ENCODE data around the gene ASCL5.
"Not testable (repeated sequence)": the region's sequence is repeated elsewhere in the genome, so short reads cannot be mapped to it uniquely, and the experiment has no call there.

Gene ASCL5, protein sequence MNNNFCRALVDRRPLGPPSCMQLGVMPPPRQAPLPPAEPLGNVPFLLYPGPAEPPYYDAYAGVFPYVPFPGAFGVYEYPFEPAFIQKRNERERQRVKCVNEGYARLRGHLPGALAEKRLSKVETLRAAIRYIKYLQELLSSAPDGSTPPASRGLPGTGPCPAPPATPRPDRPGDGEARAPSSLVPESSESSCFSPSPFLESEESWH

DNA sequence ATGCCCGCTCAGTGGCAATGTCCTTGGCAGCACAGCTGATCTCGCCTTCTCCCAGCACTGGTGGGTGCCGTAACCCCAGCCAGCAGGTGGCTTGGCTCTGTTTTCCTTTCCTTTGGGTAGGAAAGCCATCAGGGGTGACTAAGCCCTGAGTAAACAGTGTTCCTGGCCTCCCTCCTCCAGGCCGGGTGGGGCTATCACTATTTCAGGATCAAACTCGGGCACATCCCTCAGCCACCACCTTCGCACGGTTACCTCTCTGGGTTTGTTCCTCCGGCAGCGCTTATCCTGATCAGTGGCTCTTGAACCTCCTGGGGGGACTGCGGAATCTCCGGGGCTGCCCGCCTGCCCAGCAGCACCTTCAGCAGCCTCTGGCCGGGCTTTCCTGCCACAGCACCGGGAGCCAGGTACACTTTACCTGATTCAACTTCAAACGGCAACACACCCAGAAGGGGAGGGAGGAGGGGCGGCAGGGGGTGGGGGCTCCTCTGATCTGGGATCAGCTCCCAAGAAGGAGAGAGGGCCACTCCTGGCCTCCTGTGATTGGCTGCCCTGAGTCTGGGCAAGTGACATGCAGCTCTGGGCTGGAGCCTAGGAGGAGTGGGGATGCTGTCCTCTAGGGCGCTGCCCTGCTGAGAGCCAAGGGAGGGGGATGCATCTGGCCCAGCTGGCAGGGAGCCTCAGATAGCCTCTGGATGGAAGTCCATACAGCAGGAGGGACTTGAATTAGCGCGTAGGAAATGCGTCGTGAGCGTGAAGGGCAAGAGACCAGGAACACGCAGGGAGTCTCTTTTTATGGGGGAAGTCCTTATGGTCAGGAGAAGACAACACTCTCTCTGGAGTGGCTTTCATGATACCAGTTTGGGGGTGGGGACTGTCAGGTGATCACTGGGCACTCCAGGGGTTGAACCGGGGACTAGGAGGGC, at the start of gene ASCL5:
TSS of gene ASCL5 (minus strand) at position 353 of the 923 bp plus-strand sequence. CDS start 11,812 bp downstream, outside the sequence.
- no peak for DNase-seq

DNA sequence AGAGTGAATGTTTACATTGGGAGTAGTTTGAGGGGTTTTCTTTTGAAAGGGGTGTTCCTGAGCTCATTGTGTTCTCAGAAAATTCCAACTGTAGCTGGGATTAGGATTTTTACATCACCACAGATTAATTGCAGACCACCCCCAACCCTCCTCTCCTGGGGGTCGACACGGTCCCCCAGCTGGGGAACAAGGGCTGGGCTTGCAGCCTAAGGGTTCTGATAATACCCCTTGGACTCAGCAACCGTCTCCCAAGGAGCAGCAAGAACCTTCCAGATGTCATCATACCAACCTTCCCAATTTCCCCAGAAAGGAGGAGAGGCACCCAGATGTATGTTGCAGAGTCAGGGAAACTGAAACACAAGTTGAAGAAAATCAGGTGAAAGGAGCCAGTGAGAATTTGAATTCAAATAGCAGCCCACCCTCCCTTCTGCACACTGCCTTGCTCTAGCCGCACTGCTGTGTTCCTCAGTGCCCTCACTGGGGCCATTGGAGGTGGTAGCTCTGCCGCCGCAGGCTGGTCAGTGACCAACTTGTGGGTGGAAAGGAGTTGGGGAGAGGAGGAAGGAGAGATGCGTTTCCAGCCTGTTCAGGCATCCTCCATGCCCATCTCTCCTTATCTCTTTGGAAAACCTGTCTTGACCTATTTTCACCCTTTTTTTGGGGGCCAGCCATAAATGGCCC, 49.0 kb upstream of the ASCL5 start:
- DNase-seq = no peak

DNA sequence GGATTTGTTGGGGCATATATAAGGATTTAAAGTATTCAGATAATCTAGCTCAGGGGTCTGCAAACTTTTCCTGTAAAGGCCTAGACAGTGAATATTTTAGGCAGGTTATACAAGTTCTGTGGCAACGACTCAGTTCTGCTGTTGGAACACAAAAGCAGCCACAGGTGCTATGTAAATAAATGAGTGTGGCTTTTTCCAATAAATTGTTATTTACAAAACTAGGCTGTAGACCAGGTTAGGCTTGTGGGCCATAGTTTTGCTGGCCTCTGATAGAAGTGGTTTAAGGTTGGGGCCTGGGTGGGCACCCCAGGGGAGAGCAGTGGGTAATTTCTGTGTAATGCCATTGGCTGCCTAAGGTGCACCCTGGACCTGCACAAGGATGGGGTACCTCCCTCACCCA, 46.8 kb upstream of the ASCL5 start:
- no peak for DNase-seq

DNA sequence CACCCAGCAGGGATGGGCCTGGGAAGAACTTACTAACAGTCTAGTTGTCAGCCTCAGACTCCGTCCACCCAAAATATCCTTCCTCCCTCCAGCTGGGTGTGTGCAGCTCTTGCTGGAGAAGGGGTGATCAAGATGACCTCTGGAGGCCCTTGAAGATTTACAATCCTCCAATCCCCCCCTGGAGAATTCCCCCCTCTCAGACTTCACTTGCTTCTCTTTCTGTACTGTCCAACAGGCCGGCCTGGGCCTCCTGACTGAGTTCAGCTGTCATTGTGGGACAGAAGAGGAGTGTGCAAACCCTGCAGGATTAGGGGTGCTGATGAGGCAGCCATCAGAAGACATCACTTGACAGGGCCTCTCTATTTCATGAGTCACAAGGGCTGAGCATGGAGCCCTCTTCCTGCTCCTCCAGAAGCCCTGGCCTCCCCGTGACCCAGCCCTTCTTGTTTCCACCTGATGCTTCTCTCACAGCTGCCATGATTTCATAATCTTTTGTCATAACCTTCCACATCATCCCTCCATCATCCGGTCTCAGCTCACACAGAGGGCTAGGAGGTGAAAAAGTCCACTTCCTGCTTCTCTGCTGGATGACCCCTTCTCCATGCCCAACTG, 46.1 kb upstream of the ASCL5 start:
- DNase-seq = peak; percentile 82

DNA sequence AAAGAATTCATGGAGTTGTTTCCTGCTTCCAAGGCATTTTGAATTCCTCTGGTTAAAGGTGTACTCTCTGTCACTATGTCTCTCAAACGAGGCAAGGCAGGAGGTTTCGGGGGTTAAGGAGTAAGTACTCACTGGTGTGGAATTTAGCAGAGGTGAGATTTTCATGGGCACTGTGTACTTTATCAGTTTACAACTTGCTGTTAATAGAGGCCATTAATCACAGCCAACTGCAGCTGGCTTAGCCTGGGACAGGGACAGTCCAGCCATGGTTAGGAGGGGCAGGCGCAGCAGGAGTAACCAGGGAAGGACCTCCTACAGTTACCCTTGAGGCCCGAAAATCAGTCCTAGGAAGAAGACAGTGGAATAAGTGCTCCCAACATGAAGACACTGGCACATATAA, 45.3 kb upstream of the ASCL5 start:
- DNase-seq = no peak

DNA sequence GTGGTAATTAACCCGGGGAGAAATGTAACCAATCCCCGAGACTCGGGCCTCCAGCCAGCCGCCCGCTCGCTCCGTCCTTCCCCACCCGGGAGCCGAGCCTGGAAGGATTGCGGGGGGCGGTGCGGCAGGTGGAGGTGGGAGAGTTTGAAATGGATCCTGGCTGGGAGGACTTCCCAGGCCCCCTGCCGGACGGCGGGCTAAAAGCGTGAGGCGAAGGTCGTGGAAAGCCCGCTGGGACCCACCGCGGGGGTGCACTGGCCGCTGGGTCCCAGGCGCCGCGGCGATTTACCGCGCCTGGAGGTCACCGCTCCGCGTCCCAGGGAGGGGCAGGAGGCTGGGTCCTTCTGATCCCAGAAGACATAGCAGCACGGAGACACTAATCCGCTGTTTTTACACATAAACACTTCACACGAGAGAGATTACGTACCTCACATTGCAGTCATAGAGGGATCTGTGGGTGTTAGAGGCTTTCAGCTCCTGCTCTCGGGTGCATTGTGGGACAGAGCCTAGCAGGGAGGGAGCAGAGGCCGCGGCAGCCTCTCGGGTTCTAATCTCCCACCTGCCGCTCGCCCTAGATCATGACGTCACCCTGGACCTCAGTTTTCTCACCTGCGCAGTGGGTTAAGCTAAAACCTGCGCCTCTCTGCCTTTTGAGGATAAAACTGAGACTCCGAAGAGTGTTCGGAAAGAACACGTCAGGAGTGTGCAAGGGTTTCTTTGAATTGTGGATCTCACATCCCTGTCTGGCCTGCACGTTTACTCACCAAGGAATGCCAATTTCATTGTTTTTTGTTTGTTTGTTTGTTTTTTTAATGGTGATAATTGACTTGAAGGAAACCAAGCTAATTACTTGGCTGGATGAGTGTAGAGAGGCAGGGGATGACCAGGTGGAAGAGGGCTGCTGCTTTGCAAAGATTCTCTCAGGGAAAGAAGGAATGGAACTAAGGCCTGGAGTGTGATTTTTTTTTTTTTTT, 44.4 kb upstream of the ASCL5 start:
- DNase-seq = no peak

DNA sequence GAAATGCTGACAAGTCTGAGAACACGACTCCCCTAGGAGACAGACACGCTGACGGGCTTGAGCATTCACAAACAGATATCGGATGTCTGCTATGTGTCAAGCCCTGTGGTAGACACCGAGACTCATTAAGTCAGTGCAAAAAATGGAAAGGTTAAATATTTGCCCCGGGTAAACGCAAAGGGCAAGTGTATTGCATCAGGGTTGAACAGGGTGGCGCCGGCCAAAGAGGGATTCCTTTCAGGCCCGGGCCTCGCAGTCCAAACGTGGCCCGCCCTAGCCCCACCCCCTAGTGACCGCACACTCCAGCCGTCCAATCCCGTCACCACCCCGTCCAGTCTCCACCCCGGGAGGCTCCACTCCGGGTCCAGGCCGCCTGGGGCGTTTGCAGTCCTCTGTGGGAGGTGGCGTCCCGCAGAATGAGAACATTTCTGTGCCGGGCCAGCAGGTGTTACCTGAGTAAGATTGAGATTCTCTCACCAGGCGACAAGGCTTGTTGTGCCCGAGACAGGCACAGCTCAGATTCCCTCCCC, 43.6 kb upstream of the ASCL5 start:
- peak; percentile 76 for DNase-seq

DNA sequence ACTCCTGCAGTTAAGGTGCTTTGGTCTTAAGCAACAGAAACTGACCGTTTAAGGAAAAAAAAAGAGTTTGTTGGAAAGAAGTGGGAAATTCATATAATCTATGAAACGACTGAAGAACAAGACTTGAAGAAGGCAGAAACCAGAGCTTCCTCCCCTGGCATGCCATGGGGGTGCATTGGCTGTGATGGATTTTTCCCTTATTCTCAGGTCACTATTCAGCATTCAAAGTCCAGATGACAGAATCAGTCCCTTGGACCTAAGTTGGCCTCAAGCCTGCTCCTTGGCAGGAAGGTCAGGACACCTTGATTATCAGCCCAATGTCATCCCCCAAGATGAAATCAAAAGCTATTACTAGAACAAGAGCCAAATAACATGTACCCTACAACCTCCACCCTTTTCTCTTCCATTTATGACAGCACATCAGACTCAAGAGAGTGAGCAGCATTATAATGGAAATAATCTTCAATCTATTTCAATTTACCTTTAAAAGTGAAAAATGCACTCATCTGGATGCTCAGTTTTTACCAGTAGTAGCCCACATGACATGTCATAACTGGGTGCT, 43.1 kb upstream of the ASCL5 start:
- no peak for DNase-seq

DNA sequence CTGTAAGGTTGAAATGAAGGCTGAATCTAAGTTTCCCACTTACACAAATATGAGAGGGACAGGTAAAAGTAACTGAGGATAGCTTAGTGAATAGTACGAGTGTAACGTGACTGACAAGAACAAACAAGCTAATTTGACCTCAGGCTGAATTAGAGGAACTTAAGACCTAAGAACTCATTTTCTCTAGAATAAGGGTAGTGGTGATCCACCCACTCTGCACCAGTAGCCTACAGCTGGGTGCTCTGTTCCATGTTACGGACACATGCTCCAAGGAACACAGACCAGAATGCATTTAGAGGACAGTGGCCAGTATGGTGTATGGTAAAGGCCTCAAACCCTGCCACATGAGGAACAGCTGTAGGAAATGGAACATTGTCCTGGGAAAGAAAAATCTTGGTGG, 42.2 kb upstream of the ASCL5 start:
- DNase-seq = no peak

DNA sequence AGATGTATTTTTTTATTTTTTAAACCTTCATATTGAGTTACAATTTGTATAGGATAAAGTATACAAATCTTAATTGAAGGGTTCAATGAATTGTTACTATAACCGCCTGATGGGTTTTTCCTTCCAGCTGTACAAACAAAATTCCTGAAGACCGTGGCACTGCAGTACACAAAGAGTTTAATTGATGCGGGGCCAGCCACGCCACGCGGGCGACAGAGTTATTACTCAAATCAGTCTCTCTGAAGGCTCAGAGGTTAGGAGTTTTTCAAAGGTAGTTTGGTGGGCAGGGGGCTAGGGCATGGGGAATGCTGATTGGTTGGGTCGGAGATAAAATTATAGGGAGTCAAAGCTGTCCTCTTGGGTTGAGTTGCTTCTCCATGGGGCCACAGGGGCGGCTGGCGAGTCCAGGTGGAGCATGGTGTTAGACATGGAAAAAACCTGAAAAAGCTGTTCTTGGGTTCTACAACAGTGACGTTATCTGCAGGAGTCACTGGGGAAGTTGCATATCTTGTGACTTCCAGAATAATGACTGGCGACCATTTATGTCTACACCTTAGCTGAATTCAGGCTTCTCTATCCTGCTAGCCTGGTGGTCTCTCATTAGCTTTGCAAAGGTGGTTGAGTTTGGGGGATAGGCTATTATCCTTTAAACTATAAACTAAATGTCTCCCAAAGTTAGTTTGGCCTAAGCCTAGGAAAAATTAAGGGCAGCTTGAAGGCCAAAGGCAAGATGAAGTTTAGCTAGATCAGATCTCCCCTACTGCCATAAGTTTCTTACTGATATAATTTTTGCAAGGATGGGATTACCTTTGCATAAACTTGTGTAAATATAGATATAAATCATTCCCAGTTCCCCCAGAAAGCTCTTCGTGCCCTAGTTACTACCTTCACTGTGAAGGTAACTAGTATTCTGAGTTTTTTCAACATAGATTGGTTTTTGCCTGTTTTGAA, 40.3 kb upstream of the ASCL5 start:
- no peak for DNase-seq

DNA sequence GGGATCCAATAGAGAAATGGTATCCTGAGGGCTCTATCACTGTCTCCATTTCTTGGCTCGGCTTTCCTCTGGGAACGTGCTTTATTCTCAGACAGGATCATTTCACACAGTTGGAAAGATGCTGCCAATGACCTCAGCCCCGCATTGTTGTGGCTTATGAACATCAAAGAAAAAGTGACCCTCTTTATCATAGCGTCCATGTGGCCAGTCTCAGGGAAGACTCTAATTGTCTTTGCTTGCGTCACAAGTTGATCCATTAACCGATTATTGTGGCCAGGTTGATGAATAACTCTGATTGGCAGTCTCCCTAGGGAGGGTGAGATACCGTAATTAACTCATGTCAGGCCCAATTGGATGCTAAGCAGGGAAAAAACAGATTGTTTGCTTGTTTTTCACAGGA, 37.7 kb upstream of the ASCL5 start:
- no peak for DNase-seq

DNA sequence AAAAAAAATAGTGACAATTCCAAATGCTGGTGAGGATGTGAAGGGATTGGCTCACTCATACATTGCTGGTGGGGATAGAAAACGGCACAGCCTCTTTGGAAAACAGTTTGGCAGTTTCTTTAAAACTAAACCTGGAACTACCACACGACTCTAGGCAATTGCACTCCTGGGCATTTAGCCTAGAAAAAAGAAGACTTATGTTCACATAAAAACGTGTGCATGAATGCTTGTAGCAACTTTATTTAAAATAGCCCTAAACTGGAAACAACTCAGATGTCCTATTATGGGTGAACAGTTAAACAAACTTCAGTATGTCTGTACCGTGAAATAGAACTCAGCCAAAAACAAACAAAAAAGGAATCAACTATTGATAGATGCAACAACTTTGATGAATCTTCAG, 36.7 kb upstream of the ASCL5 start:
- no peak for DNase-seq

DNA sequence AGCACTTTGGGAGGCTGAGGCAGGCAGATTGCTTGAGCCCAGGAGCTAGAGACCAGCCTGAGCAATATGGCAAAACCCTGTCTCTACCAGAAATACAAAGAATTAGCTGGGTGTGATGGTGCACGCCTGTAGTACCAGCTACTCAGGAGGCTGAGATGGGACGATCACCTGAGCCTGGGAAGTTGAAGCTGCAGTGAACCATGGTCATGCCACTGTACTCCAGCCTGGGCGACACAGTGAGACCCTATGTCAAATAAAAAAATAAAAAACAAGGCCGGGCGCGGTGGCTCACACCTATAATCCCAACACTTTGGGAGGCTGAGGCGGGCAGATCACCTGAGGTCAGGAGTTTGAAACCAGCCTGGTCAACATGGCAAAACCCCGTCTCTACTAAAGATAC, 36.1 kb upstream of the ASCL5 start:
- not testable (repeated sequence) for DNase-seq

DNA sequence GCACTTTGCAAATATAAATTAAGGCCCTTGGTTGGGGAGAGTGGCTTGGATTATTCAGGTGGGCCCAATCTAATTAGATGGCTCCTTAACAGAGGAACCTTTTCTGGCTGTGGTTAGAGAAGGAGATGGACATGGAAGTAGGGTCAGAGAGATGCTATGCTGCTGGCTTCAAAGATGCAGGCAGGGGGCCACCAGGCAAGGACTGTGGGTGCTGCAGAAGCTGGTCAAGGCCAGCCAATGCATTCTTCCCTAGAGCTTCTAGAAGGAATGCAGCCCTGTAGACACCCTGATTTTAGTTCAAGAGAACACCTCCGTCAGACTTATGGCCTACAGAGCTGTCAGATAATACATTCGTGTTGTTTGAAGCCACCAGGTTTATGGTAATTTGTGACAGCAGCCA, 31.0 kb upstream of the ASCL5 start:
- no peak for DNase-seq

DNA sequence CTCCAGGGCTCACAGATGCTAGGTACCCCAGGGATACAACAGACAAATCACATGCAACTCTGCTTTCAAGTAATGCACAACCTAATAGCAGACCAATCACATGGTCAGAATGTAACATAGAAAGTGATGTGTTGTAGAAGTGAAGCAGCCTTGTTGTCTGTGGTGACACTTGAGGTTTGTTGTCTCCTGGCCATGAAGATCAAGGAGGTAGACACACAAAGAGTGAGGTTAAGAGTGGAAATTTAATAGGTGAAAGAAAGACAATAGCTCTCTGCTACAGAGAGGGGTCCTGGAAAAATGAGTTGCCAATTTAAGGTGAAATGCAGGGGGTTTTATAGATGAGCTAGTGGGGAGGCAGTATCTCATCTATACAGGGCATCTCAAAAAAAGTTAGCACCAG, 29.8 kb upstream of the ASCL5 start:
- DNase-seq = no peak

DNA sequence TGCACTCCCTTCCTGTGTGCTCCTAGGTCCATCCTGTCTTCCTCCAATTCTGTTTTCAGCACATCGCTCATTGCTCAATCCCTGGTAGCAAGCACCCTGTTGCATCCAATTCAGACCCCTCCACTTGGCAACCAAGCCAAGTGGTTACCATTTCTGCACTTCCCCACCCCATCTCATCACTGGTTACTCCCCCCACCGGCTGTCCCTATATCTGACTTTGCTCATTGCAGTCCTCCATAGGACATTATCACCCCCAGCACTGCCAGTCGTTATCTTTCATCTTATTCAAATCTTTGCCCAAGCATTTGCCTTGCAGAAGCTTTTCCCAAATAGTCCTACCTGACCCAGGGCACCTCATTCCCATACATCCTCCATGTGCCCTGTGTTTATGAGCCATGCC, 29.4 kb upstream of the ASCL5 start:
- no peak for DNase-seq

DNA sequence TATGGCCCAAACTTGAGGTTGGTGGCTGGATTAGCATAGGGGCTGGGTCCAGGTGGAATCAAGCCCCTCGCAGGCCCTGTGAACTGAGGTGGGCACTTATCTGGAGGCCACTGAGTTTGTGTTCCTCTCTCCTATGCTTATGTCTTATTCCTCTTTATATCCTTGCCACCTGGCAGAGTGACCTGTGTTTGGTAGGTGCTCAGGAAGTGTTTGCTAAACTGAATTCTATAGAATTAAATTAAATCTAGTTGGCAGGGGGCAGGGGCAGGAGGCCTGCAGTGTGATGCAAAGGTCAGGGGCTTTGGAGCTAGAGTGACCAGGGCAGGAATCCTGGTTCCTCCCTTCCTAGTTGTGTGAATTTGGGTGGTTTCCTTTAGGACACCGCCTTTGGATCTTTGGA, 28.4 kb upstream of the ASCL5 start:
- no peak for DNase-seq

DNA sequence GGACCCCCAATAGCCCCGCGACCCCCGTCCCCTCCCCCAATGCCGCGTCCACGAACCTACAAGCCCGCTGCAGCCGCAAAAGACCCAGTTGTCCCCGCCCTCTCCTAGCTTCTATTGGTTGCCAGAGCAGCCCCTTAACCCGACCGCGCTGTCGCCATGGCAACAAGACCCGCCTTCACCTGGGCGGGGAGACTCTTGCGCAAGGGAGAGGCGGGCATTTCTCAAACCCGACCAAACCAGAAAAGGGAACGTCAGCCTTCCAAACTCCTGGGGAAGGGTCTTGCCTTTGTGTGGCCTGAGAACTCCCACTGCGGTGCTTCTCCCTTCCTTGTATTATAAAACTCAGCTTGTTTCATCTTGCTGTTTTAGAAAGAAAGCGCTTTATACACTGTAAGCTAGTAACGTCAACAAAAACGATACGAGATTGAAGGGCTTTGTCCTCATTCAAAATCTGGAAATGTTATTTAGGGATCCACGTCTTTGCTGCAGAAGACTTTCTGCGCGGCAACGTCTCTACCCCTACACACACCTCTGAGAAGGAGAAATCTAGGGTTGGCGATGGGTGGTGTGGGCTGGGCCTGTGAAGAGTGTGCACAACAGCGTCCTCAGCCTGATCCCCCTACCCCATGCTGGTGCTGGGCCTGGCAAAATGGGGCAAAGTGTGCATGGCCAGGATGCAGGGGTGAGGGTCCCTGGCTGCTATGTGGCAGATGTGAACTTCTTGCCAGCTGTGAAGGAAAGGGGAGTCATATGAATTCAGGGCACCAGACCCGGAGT, 27.6 kb upstream of the ASCL5 start, which contains the start of gene TMEM9:
TSS of gene TMEM9 (minus strand) at position 86 of the 777 bp plus-strand sequence. CDS start 551 bp downstream, outside the sequence.
- DNase-seq = peak; percentile 91

Data from MV-4-11 (cell line).